HEK293 (cell line): ENCODE data around the gene C9orf152.

Source experiments
- CTCF ChIA-PET: fragments of 350-600 bp; formaldehyde crosslinking; extraction: SDS; loops from one replicate; lab custom pipeline; 2021; ENCODE audit warnings: antibody characterized with exemption; lab: Yijun Ruan, JAX
- POLR2A ChIA-PET: fragments of 300-600 bp; formaldehyde crosslinking; extraction: SDS; loops from one replicate; lab custom pipeline; 2020; ENCODE audit warnings: antibody characterized with exemption, inconsistent platforms; lab: Yijun Ruan, JAX
- H3K27ac ChIP-seq: fragments of 200-500 bp; sonication (Bioruptor generic); 2 replicates; pipeline ENCODE4 v1.5.1; 2014; ENCODE audit warnings: low read depth, low read length, control low read depth, inconsistent platforms; ENCODE audit errors: extremely low read depth
- H3K36me3 ChIP-seq, 2 experiments: fragments of 200-500 bp in 1 of 2; sonication (Bioruptor generic) in 1 of 2; 1 replicate in 1 of 2; 2 replicates in 1 of 2; pipeline ENCODE4 v1.5.1; 2014 to 2017; ENCODE audit warnings: inconsistent platforms in 2 of 2, low read length in 2 of 2; ENCODE audit not compliant: control insufficient read depth in 2 of 2, insufficient read depth in 1 of 2
- H3K4me1 ChIP-seq: fragments of 200-500 bp; sonication (Bioruptor generic); 2 replicates; pipeline ENCODE4 v1.5.1; 2014; ENCODE audit warnings: mild to moderate bottlenecking, low read length, inconsistent platforms; ENCODE audit not compliant: control insufficient read depth, insufficient read depth
- H3K4me3 ChIP-seq: 2 replicates; pipeline ENCODE4 v1.5.1; 2011; ENCODE audit warnings: low read depth, mild to moderate bottlenecking, control low read depth, low read length, moderate library complexity
- H3K9me3 ChIP-seq: fragments of 200-500 bp; sonication (Bioruptor generic); 2 replicates; pipeline ENCODE4 v1.5.1; 2014; ENCODE audit warnings: low read depth, low read length, inconsistent platforms; ENCODE audit not compliant: control insufficient read depth, insufficient read depth
- BCL6B ChIP-seq: fragments of 450-650 bp; formaldehyde crosslinking; IDR thresholded peaks from 2 replicates; pipeline ENCODE4 v1.5.1; 2017; ENCODE audit warnings: missing biosample characterization, missing genetic modification characterization
- KLF8 ChIP-seq: fragments of 450-650 bp; formaldehyde crosslinking; IDR thresholded peaks from 2 replicates; pipeline ENCODE4 v1.5.1; 2016; ENCODE audit warnings: missing biosample characterization, missing genetic modification characterization
- PRDM1 ChIP-seq: fragments of 450-650 bp; formaldehyde crosslinking; IDR thresholded peaks from 2 replicates; pipeline ENCODE4; 2016; ENCODE audit warnings: missing biosample characterization, missing genetic modification characterization
- RBAK ChIP-seq: fragments of 450-650 bp; formaldehyde crosslinking; IDR thresholded peaks from 2 replicates; pipeline ENCODE4 v1.5.1; 2016; ENCODE audit warnings: missing biosample characterization, missing genetic modification characterization
- SALL2 ChIP-seq: fragments of 450-650 bp; formaldehyde crosslinking; IDR thresholded peaks from 2 replicates; pipeline ENCODE4 v1.5.0; 2017; ENCODE audit warnings: missing biosample characterization, mild to moderate bottlenecking, missing genetic modification characterization, borderline replicate concordance
- SCRT1 ChIP-seq: fragments of 450-650 bp; formaldehyde crosslinking; IDR thresholded peaks from 2 replicates; pipeline ENCODE4 v1.5.1; 2016; ENCODE audit warnings: missing biosample characterization, missing genetic modification characterization, borderline replicate concordance
- ZBTB21 ChIP-seq: fragments of 450-650 bp; formaldehyde crosslinking; IDR thresholded peaks from 2 replicates; pipeline ENCODE4 v1.5.1; 2017; ENCODE audit warnings: missing biosample characterization, missing genetic modification characterization
- ZBTB6 ChIP-seq: fragments of 450-650 bp; formaldehyde crosslinking; IDR thresholded peaks from 2 replicates; pipeline ENCODE4 v1.5.1; 2017; ENCODE audit warnings: missing biosample characterization, missing genetic modification characterization
- ZNF148 ChIP-seq: fragments of 450-650 bp; formaldehyde crosslinking; IDR thresholded peaks from 2 replicates; pipeline ENCODE4 v1.5.0; 2017; ENCODE audit warnings: missing biosample characterization, missing genetic modification characterization, borderline replicate concordance
- ZNF155 ChIP-seq: fragments of 450-650 bp; formaldehyde crosslinking; IDR thresholded peaks from 2 replicates; pipeline ENCODE4 v1.5.1; 2016; ENCODE audit warnings: missing biosample characterization, missing genetic modification characterization
- ZNF354C ChIP-seq: fragments of 450-650 bp; formaldehyde crosslinking; IDR thresholded peaks from 2 replicates; pipeline ENCODE4 v1.5.1; 2016; ENCODE audit warnings: missing biosample characterization, missing genetic modification characterization, low read depth, borderline replicate concordance
- ZNF37A ChIP-seq: fragments of 450-650 bp; IDR thresholded peaks from 2 replicates; pipeline ENCODE4 v1.5.1; 2018; ENCODE audit warnings: missing biosample characterization, missing genetic modification characterization
- ZNF544 ChIP-seq: fragments of 450-650 bp; formaldehyde crosslinking; IDR thresholded peaks from 2 replicates; pipeline ENCODE4 v1.5.0; 2017; ENCODE audit warnings: missing biosample characterization, missing genetic modification characterization
- ZNF610 ChIP-seq: fragments of 450-650 bp; formaldehyde crosslinking; IDR thresholded peaks from 2 replicates; pipeline ENCODE4 v1.5.1; 2016; ENCODE audit warnings: missing biosample characterization, missing genetic modification characterization, borderline replicate concordance
- ZNF654 ChIP-seq: fragments of 450-650 bp; formaldehyde crosslinking; IDR thresholded peaks from 2 replicates; pipeline ENCODE4 v1.5.1; 2016; ENCODE audit warnings: low read depth, missing biosample characterization, missing genetic modification characterization
- ZNF664 ChIP-seq: fragments of 450-650 bp; formaldehyde crosslinking; IDR thresholded peaks from 2 replicates; pipeline ENCODE4 v1.5.1; 2016; ENCODE audit warnings: missing biosample characterization, missing genetic modification characterization
- ZSCAN16 ChIP-seq: fragments of 450-650 bp; formaldehyde crosslinking; IDR thresholded peaks from 2 replicates; pipeline ENCODE4 v1.5.1; 2016; ENCODE audit warnings: missing biosample characterization, missing genetic modification characterization
- TF ChIP-seq, protein P1 (sequence below): fragments of 450-650 bp; formaldehyde crosslinking; IDR thresholded peaks from 2 replicates; pipeline ENCODE4 v1.5.1; 2017; ENCODE audit warnings: missing biosample characterization, missing genetic modification characterization
- TF ChIP-seq, protein P2 (sequence below): fragments of 450-650 bp; formaldehyde crosslinking; IDR thresholded peaks from 2 replicates; pipeline ENCODE4 v1.5.1; 2016; ENCODE audit warnings: missing biosample characterization, missing genetic modification characterization

C9orf152 gene

DNA sequence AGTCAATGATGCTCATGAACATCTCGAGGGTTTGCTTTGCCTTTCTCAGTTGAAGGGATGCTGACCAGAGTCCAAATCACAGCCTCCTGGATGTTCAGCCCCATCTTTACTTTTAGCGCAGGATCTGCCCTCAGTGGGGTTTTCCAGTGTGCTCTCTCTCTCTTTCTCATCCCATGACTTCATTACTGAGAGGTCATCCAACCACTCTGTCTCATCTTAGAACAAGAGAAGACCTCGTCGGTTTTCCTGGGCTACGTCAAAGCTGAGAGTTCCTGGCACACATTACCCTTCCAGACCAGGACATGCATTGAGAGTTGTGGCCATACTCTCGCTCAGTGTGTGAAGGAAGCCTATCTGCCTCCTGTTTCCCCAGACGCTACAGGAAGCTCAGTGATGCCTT, 47.3 kb downstream of the C9orf152 start:
- ChIA-PET CTCF (no interaction called here), POLR2A (no interaction called here)
- TF ChIP-seq, protein P1, sequence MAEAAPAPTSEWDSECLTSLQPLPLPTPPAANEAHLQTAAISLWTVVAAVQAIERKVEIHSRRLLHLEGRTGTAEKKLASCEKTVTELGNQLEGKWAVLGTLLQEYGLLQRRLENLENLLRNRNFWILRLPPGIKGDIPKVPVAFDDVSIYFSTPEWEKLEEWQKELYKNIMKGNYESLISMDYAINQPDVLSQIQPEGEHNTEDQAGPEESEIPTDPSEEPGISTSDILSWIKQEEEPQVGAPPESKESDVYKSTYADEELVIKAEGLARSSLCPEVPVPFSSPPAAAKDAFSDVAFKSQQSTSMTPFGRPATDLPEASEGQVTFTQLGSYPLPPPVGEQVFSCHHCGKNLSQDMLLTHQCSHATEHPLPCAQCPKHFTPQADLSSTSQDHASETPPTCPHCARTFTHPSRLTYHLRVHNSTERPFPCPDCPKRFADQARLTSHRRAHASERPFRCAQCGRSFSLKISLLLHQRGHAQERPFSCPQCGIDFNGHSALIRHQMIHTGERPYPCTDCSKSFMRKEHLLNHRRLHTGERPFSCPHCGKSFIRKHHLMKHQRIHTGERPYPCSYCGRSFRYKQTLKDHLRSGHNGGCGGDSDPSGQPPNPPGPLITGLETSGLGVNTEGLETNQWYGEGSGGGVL (tag by site-specific recombination) = no peak
- Histone ChIP-seq H3K4me3 (no peak overlapping the region), H3K9me3 (no peaks in the 10 kb centered on the region), H3K36me3 (peaks cover 0 to 3% of the 10 kb centered on the region in 2 experiments; a peak in 1 of 3 replicates), H3K4me1 (no peaks in the 10 kb centered on the region), H3K27ac (no peak overlapping the region)

- no peak overlapping the region for H3K4me3 ChIP-seq
- H3K27ac ChIP-seq = no peak overlapping the region
- H3K4me1 ChIP-seq = no peaks in the 10 kb centered on the region
- H3K9me3 ChIP-seq = no peaks in the 10 kb centered on the region
- ChIA-PET POLR2A (no interaction called here), CTCF (interaction anchor here (0.7 kb wide), 1 partner anchor 59 kb away, joined by 3 read pairs; no protein-coding TSS in a partner anchor)
- TF ChIP-seq ZNF155 (tag by site-specific recombination) (no peak), RBAK (no peak), ZNF148 (tag by site-specific recombination) (no peak), SCRT1 (no peak), ZNF354C (tag by site-specific recombination) (no peak), KLF8 (tag by site-specific recombination) (no peak), ZSCAN16 (no peak), PRDM1 (tag by site-specific recombination) (no peak), ZNF544 (tag by site-specific recombination) (no peak), ZNF664 (tag by site-specific recombination) (no peak), BCL6B (tag by site-specific recombination) (no peak), ZNF654 (tag by site-specific recombination) (no peak), SALL2 (no peak), ZNF37A (tag by site-specific recombination) (no peak), ZNF610 (no peak), ZBTB6 (tag by site-specific recombination) (no peak), ZBTB21 (no peak)
- TF ChIP-seq, protein P2, sequence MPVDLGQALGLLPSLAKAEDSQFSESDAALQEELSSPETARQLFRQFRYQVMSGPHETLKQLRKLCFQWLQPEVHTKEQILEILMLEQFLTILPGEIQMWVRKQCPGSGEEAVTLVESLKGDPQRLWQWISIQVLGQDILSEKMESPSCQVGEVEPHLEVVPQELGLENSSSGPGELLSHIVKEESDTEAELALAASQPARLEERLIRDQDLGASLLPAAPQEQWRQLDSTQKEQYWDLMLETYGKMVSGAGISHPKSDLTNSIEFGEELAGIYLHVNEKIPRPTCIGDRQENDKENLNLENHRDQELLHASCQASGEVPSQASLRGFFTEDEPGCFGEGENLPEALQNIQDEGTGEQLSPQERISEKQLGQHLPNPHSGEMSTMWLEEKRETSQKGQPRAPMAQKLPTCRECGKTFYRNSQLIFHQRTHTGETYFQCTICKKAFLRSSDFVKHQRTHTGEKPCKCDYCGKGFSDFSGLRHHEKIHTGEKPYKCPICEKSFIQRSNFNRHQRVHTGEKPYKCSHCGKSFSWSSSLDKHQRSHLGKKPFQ (tag by site-specific recombination) = no peak
- peaks cover 0 to 3% of the 10 kb centered on the region in 2 experiments; a peak in 1 of 3 replicates for H3K36me3 ChIP-seq
Measured at GRCh38 chr9:110160123-110160522, 47.8 kb downstream of the C9orf152 start.
